HG02798 (cell line): ENCODE results near the gene MICOS13.

Source experiments
- ATAC-seq: cut with Tn5 transposase; IDR thresholded peaks from one replicate; pipeline ENCODE4 v1.9.1; 2021; ENCODE audit warnings: mild to moderate bottlenecking; ENCODE audit not compliant: unreplicated experiment, poor library complexity

Gene MICOS13

DNA sequence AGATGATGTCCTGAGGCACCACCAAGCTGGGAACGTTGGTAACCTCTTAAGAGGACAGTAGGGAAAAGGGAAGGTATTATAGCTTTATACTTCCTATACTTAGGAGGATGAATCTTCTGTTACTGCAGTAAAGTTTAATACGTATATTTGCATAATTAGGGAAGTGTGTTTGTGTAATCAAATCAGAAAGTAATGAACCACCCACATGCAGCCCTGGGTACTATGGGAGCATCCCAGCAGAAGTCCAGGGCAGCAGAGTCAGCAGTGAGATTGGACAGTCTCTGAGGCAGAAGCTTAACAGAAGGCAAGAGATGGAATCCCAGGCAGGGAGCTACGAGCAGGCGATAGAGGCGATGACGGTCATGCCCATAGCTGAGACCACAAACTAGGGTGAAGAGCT, 44.9 kb downstream of the MICOS13 start:
- no peak for ATAC-seq

DNA sequence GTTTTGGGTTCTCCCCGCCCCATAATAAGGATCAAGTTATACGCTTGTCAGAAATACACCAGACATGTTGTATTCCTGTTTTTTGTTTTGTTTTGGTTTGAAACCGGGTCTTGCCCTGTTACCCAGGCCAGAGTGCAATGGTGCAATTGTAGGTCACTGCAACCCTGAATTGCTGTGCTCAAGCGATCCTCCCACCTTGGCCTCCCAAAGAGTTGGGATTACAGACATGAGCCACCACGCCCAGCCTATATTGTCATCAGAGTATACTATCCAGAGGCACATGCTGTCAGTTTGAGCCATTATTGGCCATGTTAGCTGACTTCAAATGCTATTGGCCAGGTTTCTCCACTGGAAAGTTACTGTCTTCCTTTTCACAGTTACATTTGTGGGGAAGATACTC, 47.7 kb downstream of the MICOS13 start:
- ATAC-seq = no peak

DNA sequence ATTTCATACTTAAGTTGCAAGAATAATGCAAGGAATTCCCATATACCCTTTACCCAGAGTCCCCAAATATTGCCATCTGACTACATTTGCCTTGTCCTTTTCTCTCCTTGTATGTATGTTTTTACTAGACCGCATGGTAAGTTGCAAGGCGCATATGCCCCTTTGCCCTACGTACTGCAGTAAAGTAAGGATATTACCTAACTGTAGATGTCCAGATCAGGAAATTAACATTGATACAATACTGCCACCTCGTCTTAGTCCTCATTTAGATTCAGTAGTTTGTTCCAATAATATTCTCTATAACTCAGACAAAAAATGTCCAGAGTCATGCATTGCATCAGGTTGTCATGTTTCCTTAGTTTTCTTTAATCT, 48.1 kb downstream of the MICOS13 start:
- no peak for ATAC-seq

DNA sequence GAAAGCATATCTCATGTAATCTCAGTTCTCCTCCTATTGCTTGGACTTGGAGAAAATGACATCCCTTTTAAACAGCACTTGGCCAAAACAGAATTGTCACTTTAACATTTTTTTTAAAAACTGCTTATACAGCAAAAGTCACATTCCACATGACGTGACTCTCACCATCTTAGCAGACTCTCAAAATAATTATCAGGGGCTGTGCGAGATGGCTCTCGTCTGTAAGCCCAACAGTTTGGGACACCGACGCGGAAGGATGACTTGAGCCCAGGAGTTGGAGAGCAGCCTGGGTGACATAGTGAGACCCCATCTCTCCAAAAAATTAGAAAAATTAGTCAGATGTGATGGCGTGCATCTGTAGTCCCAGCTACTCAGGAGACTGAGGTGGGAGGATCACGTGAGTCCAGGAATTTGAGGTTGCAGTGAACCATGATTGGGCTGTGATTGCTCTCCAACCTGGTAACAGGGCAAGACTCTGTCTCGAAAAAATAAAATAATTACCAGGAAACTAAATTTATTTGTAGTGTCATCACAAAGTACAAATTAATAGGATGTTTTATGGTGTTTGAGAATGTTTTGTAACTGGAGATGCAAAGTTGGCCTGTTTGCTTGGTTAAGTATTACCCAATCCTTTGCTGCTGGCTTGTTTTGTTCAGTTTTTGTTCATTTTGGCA, 48.6 kb downstream of the MICOS13 start:
- ATAC-seq = no peak

DNA sequence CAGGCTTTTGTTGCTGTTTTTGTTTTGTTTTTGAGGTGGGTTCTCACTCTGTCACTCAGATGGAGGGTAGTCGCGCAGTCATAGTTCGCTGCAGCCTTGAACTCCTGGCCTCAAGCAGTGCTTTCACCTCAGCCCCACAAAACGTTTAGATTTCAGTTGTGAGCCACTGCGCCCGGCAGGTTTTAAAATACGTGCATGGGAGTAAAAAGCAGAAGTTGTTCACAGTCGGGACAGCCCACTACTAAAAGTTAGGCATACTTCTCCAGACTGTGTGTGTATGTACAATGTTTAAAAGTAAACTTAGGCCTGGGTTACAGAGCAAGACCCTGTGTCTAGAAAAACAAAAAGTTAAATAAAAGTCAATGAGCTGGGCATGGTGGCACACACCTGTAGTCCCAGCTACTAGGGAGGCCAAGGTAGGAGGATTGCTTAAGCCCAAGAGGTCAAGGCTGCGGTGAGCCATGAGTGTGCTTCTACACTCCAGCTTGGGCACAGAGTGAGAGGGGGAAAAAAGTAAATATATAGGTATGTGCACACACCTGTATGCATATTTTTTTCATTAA, 51.3 kb downstream of the MICOS13 start:
- ATAC-seq = no peak

DNA sequence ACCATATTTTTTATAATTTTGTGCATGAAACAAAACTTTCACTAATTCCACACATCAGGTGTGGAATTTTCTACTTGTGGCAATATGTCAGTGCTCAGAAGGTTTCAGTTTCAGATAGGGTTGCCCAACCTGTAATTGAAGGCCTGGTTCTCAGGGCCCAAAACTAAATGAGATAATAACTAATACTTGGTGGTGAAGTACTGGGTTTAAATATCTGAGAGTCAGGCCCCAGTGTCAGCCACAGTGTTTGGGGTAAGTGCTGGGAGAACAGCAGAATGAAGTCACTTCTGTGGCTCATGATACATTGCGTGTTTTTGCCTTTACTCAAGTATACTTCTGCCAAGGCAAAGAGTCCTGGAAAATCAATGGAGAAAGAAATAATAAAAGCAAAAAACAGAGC, 51.9 kb downstream of the MICOS13 start:
- ATAC-seq = no peak
